ENCODE data around the gene FKBP8. TPM values are rescaled to one million over a fixed set of nuclear protein-coding genes. Genes with fewer than 3 reads are reported as not detected.

Gene FKBP8
- total and polyA plus RNA-seq, 12 donors = 26.3 to 816 (median 265) TPM

DNA sequence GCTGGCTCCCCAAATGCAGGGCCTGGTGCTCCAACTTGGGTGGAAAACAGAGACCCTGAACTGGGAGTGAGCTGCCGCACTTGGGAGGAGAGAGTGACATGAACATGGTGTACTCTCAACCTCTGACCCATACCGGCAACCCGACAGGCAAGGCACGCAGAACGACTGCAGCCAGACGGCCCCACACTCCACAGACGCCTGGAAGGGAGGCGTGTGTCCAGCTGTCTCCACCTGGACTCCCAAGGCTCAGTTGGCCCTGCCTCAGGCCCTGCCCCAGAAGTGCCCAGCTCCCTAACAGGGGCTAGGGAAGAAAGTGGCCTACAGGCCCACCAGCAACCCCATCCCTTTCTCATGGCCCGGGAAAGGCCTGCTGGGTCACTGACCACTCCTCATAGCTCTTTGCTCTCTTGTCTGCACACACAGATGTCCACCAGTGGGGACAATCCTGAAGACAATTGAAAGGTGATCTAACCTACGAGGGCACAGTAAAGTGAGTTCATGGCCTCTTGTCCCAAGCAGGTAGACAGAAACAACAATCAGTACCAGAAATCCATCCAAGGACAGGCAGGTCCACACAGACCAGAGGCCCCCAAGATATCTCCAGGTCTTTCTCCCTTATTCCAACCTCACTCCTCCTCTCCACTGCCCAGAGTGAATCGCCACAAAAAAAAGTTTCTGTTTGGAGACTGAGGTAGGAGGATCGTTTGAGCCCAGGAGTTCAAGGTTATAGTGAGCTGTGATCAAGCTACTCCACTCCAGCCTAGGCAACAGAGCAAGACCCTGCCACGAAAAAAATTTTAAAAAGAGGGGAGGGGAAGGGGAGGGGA, 49.7 kb downstream of the FKBP8 start:
- WGBS, 4 donors = 65 to 75% (median 70%) methylated on average over 5 to 13 of the region's 13 CpGs
- no peaks in the 10 kb centered on the region for H3K36me3 ChIP-seq (replicated peaks in 1 of 2)
- peak overlapping the region in 4 of 5 donors; percentile 5 to 71 (median 44) for H3K27ac ChIP-seq
- DNase-seq = no peak
- no peaks in the 10 kb centered on the region for H3K27me3 ChIP-seq
- H3K4me1 ChIP-seq (replicated peaks in 1 of 2) = peaks cover 30 to 68% of the 10 kb centered on the region in 2 donors
- TF ChIP-seq POLR2A (IDR thresholded peaks at IDR 0.05) = no peak
- TF ChIP-seq, protein P1, sequence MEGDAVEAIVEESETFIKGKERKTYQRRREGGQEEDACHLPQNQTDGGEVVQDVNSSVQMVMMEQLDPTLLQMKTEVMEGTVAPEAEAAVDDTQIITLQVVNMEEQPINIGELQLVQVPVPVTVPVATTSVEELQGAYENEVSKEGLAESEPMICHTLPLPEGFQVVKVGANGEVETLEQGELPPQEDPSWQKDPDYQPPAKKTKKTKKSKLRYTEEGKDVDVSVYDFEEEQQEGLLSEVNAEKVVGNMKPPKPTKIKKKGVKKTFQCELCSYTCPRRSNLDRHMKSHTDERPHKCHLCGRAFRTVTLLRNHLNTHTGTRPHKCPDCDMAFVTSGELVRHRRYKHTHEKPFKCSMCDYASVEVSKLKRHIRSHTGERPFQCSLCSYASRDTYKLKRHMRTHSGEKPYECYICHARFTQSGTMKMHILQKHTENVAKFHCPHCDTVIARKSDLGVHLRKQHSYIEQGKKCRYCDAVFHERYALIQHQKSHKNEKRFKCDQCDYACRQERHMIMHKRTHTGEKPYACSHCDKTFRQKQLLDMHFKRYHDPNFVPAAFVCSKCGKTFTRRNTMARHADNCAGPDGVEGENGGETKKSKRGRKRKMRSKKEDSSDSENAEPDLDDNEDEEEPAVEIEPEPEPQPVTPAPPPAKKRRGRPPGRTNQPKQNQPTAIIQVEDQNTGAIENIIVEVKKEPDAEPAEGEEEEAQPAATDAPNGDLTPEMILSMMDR (IDR thresholded peaks at IDR 0.05) = no peak
- intact Hi-C loops (cut with DNase I) = no loop called here
- no peaks in the 10 kb centered on the region for H3K9me3 ChIP-seq (replicated peaks in 1 of 3)
- H3K4me3 ChIP-seq = no peak overlapping the region

DNA sequence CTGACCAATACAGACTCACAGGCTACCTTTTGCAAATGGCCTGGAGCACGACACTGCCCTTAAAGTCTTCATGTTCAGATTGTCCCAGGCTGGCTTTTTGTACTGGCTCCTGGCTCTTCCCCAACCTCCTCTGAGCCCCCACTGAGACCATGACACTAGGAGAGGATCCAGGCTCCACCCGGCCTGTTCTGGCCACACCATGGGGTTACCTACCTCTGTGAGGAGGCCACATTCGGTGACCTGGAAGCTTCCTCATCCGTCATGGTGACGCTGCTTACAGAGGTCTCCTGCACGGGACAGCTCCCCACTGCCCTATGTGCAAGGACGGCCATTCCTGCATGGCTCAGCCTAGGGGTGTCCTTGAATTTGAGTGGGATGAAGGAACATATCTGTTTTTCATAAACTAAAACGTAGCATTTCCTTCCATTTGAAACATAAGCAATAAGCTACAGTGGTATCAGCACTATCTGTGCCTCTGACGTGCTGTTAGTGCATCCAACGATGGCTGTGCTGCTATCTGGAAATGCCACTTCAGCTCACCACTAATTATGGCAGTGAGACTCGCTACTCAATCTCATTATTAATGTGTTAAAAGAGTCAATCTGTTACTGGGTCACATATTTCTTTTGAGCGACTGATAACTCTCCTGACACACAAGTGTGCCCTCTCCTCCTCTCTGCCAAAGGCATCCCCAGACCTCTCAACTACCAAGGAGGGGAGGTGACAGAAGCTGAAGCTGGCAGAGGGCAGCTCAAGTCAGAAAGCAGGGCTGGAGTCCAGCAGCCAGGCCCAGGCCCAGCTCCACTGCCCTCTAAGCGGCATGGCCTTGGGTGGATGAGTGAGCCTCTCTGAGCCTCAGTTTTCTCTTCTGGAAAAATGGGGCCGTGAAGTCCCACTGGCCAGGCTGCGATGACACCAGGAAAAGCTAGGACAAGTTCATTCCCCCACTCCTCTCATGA, 51.1 kb downstream of the FKBP8 start:
- intact Hi-C loops (cut with DNase I) = no loop called here
- 58 to 73% (median 65%) methylated on average over 15 of the region's 15 CpGs for WGBS, 4 donors
- no peak for DNase-seq
- no peak overlapping the region for H3K4me3 ChIP-seq
- H3K27me3 ChIP-seq = no peaks in the 10 kb centered on the region
- H3K27ac ChIP-seq = peak overlapping the region in 3 of 5 donors; percentile 25 to 71 (median 59)
- no peaks in the 10 kb centered on the region for H3K36me3 ChIP-seq (replicated peaks in 1 of 2)
- TF ChIP-seq POLR2A (IDR thresholded peaks at IDR 0.05) = no peak
- TF ChIP-seq, protein P1 (IDR thresholded peaks at IDR 0.05) = no peak
- no peaks in the 10 kb centered on the region for H3K9me3 ChIP-seq (replicated peaks in 1 of 3)
- H3K4me1 ChIP-seq (replicated peaks in 1 of 2) = peaks cover 32 to 77% of the 10 kb centered on the region in 2 donors

DNA sequence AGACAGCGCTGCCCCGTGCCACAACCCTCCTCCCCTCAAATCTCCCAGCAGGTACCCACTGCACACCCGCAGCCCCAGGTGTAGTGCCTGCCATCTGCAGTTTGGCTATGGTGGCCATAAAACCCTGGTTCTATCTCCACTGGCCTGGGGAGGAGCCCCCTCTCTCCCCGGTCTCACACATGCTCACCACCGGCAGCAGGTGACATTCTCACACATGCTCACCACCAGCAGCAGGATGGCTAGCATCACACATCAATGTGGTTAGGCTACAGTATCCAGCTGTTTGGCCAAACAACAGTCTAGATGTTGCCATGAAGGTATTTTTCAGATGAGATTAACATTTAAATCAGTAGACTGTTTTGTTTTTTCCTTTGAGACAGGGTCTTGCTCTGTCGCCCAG, 52.6 kb downstream of the FKBP8 start:
- intact Hi-C loops (cut with DNase I) = no loop called here
- H3K4me3 ChIP-seq = no peak overlapping the region
- H3K27ac ChIP-seq = no peak overlapping the region
- no peaks in the 10 kb centered on the region for H3K36me3 ChIP-seq (replicated peaks in 1 of 2)
- no peaks in the 10 kb centered on the region for H3K9me3 ChIP-seq (replicated peaks in 1 of 3)
- no peaks in the 10 kb centered on the region for H3K27me3 ChIP-seq
- WGBS, 4 donors = 93 to 98% (median 95%) methylated on average over 6 of the region's 6 CpGs
- no peak for TF ChIP-seq POLR2A (IDR thresholded peaks at IDR 0.05)
- TF ChIP-seq, protein P1 (IDR thresholded peaks at IDR 0.05) = no peak
- peaks cover 40 to 77% of the 10 kb centered on the region in 2 donors for H3K4me1 ChIP-seq (replicated peaks in 1 of 2)
- no peak for DNase-seq

DNA sequence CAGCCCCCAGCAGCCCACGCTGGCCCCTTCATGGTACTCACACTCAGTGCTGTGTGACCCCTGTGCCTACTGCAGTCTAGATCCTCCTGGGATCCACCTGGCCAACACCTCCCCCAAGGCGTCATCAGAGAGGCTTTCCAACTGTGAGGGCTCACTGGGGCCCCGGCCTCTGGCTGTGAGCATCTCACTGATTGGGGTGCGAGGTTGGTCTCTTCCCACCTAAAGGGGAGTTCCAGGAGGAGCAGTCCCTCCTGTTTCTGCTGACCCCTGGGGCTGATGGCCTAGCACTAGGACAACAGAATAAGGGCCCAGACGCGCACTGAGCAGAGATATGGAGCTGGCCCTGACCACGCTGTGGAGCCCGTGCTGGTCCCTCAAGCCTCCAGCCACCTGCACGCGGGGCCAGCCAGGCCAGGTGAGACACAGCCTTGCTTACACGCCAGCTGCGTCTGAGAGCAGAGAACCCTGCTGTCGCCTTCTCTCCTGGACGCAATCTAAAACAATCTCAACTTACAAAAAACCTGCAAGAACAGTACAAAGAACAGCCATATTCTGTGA, 53.7 kb downstream of the FKBP8 start:
- no peaks in the 10 kb centered on the region for H3K36me3 ChIP-seq (replicated peaks in 1 of 2)
- peaks cover 40 to 77% of the 10 kb centered on the region in 2 donors for H3K4me1 ChIP-seq (replicated peaks in 1 of 2)
- H3K9me3 ChIP-seq (replicated peaks in 1 of 3) = no peaks in the 10 kb centered on the region
- WGBS, 4 donors = 84 to 100% (median 96%) methylated on average over 8 to 14 of the region's 14 CpGs
- TF ChIP-seq, protein P1 (IDR thresholded peaks at IDR 0.05) = no peak
- no peak overlapping the region for H3K4me3 ChIP-seq
- intact Hi-C loops (cut with DNase I) = no loop called here
- DNase-seq = no peak
- no peak overlapping the region for H3K27ac ChIP-seq
- H3K27me3 ChIP-seq = no peaks in the 10 kb centered on the region

Data from adrenal gland (tissue), 12 donors.